HTERT RPE-1 (cell line): ENCODE results near the gene ZC3H13.
"Not testable (repeated sequence)": the region's sequence is repeated elsewhere in the genome, so short reads cannot be mapped to it uniquely, and the experiment has no call there.

Experiments
- in situ Hi-C: fragments of 300-500 bp; cut with MboI; formaldehyde crosslinking; loops from 4 replicates; pipeline ENCODE4 v1.14.3; 2020; ENCODE audit warnings: low sequenced_read_pairs

The ZC3H13 gene

DNA sequence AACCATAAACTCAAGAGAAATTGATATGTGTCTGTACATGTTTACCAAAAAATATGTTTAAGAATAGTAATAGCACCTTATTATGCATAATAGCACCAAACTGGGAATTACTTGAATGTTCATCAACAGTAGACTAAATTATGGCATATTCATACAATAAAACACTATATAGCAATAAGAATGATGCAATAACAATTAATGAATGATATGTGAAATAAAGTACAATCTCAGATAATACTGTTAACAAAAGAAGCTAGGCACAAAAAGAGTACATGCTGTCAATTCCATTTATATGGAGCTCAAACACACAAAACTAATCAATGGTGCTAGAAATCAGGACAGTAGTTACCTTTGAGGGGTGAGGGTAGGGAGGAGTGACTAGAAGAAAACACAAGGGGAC is 36.3 kb downstream of the ZC3H13 start:
- in situ Hi-C loops = no loop called here

DNA sequence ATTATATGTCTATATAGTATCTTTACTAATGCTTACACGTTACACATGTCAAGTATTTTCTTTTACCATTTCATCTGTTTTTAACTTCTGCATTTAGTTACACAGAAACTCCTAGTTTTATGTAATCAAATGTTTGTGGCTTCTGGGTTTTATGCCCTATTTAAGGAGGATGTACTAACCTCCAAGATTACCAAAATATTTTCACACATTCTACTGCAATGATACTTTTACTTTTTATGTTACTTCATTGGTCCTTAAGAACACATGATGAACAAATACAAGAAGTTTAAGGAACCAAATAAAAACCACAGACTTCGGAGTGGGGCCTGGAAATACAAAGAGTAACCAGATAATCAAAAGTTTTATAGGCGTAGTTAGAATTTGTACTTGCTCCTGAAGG is 37.2 kb downstream of the ZC3H13 start:
- in situ Hi-C loops = no loop called here

DNA sequence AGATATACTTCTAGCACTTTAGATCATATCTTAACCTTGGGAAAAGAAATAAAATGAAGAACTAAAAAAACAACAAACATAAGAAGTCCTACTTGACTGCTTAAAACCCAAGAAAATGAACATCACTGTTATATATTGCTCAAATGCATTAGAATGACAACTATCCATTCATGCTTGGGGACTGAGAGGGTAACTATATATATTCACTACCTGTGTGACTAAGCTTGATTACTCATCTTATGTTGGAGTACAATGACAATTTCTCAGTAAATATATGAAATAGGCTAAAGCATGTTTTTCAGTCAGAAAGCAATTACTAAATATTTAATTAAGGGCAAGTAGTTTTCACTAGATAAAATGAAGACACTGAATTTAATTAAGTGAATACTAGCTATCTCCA is 40.1 kb downstream of the ZC3H13 start:
- in situ Hi-C loops = no loop called here

DNA sequence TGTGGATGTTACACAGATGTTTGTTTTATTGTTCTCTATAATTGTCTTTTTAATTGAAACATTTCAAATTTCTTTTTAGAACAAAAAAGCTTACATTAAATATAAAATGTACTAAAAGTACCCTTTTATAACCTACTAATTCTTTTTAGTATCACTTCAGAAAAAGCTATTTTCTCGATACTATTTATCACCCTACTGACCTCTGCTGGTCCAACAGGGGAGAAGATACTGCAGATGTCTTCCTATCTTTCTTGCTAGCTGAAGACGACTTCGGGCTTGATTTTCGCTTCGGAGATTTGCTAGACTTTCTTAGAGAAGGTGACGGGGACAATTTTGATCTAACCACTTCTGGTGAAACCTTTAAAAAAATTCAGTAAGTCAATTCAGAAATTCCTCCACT is 42.4 kb downstream of the ZC3H13 start:
- in situ Hi-C loops = no loop called here

DNA sequence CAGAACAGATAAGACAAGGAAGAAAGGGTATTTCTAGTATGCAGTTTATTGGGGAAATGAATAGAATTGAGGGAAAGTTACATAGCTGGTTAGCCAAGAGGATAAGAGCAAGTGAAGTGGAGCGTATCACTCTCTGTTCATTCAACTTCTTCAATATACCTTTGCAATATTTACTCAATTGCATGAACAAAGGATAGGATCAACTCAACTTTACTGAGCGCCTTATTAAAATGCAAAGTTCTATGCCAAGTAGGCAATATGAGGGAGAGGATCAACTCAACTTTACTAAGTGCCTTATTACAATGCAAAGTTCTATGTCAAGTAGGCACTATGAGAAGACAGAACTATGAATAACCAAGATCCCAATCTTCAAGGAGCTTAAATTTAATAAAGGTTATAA is 43.9 kb downstream of the ZC3H13 start:
- in situ Hi-C loops = no loop called here

DNA sequence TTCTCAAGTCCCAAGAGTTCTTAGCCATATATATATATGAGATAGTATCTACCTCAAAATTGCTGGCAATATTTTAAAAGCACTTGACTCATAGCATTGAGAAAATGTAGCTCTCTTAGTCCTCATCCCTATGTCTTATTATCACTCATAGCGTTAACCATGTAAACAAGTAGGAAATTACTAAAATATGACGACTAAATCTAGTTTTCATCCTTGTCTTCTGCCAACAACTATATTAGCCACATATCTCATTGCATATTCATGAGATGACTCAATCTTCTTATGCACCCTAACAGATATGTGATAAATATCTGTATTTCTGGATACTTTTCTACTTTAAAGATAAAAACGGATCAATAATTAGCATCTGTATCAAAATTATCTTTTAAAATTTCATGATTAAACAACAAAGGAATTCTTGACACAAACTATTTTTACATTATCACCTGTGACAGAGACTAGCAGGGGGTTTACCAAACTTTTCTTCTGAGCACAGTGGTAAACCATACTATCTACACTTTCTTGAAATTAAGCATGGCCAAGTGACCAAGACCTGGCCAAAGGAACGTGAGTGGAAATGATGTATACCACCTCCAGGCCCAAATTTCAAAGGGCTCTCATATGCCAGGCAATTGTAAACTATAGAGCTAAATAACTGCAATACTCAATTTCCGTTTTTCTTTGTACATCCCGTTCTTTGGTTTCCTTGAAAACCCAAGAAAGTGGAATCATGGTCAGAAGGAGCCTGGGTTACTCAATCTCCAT is 45.7 kb downstream of the ZC3H13 start:
- in situ Hi-C loops = no loop called here

DNA sequence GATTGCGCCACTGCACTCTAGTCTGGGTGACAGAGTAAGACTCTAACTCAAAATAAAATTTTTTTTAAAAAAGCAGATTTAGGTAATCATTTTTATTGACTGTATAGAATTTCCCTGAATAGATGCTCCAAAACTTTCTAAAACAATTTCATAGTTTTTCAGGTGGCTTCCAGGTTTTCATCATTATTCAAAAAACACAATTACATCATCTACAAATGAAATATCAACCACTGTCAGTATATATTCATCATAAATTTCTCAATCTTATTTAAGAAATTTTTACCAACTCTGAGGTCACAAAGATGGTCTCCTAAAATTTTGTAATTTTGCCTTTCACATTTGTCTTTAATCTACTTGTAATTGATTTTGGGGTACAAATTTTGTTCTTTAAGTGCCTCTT is 48.1 kb downstream of the ZC3H13 start:
- in situ Hi-C loops = no loop called here

DNA sequence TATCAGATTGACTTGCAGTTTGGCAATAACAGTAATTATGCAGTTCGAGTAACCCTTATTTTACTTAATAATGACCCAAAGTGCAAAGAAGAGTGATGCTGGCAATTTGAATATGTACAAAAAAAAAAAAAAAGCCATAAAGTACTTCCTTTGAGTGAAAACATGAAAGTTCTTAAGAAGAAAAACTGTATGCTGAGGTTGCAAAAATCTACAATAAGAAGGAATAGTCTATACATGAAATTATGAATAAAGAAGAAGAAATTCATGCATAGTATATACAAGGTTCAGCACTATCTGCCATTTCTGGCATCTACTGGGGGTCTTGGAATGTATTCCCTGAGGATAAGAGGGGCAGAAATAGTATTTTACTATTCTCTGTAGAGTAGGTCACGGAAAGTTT is 55.9 kb downstream of the ZC3H13 start:
- in situ Hi-C loops = no loop called here

DNA sequence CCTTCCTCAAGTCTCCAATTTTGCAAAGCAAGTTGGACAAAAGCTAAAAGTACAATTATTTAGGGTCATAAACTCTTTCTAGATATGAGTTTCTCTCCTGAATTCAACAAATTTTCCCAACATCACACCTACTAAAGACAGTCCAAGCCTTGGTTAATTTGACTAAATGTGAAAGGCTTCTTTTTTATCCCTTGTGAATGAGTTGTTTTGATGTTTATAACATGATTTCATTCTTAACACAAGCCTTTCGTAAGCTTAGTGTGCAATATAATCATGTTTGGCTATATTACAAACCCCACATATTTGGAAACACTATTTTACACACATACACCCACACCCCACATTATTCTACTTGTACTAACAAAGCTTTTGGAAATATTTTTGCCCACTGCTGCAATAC is 57.3 kb downstream of the ZC3H13 start:
- in situ Hi-C loops = no loop called here

DNA sequence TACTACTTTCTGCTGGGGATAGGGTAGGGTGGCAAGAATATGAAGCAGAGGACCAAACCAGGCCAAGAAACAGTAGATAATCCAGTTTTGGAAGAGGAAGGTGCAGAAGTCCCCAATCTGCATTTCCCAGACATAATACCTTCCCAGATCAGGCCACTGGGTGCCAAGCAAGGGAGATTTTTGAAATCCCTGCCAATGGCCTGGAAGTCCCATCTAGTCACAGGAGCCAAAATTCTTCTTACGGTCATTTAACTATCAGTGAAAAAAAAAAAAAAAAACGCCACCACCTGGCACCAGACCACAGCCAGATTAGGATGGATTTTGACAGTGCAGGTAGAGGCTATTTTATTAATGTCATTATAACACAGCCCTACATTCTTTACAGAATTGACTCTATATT is 57.8 kb downstream of the ZC3H13 start:
- in situ Hi-C loops = no loop called here

DNA sequence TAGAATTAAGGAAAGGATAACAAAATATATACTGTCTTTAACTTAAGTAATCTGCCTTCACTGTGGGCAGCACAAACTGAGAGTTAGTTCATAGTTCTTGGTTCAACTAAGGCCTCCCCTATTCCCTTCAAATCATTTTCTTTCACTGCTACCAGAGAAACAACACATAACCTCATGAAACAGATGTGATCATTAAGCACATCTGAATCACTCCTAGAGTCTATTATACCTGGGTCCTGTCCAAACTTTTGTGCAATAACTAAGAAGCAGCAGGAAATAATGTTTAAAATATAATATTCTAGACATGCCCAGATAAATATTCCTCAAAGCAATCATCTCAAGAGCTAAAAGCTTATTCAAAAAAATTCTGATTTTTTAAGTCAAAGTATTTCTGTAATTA is 62.9 kb downstream of the ZC3H13 start:
- in situ Hi-C loops = no loop called here

DNA sequence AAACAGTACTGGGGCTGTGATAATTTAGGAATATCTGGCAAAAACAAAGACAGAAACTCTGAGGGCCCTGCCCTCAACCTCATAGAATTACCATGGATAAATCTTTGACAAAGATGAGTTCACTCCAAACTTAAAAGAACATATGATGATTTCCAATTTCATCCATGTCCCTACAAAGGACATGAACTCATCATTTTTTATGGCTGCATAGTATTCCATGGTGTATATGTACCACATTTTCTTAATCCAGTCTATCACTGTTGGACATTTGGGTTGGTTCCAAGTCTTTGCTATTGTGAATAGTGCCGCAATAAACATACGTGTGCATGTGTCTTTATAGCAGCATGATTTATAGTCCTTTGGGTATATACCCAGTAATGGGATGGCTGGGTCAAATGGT is 71.4 kb downstream of the ZC3H13 start:
- in situ Hi-C loops = not testable (repeated sequence)

DNA sequence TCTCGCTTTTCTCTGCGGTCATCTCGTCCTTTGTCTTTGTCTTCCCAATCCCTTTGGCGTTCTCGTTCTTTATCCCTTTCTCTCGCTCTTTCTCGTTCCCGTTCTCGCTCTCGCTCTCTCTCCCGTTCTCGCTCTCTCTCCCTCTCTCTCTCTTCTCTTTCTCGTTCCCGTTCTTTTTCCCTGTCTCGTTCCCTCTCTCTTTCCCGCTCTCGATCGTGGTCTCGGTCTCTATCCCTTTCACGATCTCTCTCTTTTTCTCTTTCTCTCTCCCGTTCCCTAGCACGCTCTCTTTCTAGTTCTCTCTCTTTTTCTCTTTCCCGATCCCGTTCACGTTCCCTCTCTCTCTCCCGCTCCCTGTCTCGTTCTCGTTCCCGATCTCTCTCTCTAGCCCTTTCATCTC is 77.2 kb downstream of the ZC3H13 start:
- in situ Hi-C loops = no loop called here

DNA sequence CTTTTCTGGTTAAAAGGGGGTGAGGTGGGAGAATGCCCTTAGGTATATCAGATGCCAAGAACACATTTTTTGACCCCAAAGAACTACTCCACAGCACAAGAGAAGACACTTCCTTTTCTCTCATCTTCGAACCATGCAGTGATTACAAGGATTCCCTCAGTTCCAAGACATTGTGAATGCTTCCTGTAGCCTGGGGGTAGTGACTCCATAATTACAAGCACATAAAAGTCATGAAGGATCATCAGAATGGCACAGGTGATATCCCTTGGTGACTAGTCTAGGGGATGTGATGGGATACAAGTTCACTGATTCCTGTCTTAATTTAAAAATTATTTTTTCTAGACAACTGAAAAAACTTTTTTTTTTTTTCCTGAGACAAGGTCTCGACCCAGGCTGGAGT is 78.0 kb downstream of the ZC3H13 start:
- in situ Hi-C loops = no loop called here

DNA sequence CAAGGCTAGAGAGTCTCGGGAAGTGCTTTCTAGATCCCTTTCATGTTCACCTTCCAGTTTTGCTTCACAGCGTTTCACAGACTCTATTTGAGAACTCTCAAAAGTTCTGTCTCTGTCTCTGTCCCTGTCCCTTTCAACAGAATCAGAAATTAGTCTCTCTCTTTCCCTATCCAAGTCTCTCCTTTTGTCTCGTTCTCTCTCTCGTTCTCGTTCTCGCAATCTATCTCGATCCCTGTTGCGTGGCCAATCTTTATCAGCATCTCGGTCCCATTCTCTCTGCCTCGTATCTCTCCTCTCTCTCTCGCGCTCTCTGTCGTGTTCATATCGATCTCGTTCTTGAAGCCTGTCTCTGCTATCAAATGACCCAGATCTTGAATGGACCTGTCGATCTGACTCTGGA is 85.0 kb downstream of the ZC3H13 start:
- in situ Hi-C loops = no loop called here

DNA sequence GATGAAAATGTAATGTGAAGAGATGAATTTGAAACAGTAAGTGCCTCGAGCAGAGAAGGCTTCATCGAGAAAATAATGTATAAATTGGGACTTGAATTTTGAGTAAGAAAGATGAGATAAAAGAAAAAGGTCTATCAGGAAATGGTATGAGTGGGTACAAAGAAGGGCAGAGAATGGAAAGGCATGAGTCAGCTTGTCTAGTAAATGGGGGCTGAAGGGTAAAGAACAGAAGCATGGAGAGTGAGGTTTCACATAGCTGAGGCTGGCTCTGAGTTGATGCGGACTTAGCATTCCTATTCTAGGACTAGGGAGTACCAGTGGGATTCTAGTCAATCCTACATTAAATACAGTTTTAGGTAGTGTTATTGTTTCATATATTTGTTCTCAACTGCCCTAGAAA is 85.8 kb downstream of the ZC3H13 start:
- in situ Hi-C loops = no loop called here

DNA sequence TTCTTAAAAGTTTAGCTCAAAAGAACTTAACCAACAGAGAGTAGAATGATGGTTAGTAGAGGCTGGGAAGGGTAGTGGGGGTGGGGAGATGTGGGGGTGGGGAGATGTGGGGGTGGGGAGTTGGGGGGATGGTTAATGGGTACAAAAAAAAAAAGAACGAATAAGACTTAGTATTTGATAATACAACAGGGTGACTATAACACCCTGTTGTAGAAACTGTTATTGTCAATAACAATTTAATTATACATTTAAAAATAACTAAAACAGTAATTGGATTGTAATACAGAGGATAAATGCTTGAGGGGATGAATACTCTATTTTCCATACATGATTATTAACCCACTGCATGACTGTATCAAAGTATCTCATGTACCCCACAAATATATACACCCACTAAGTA is 91.1 kb downstream of the ZC3H13 start:
- in situ Hi-C loops = no loop called here

DNA sequence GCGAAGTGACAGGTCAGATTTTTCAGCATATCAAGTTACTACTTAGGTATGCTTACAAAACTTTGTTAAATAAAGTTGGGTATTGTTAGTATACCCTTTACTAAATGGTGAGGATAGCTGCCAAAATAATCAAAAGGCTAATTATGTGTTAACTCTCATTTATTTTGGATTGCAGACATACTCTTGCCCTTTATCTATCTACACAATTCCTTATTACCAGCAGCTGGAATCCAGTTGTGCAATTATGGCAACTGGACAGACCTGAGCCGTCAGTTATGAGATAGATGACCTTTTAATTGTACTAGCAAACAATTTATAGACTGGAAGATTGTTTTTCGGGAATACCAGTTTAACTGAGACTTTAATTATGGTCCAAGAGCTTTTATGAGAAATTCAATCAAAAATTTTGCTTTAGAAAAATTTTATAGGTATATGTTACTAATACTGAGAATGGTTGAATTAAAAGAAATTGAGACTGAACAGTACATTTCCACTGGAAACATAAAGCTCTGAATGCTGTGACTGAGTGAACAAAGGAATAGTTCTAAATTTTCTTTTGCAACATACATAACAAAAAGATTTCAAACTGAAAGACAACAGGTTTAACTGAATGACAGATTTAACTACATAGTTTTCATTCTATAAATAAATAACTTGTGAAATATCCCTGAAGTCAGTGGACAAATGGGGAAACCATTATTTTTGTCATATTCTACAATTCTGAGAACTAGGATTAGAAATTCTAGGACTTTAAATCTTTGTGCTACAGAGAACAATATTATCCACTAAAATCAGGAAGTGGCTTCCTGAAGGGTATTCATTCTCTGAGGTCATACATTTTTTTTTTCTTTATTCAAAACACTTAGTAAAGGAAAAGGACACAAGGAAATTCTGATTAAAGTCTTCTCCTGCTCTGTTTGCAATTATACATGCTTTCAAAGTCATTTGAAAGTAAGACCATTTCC is 97.4 kb downstream of the ZC3H13 start:
- in situ Hi-C loops = no loop called here

DNA sequence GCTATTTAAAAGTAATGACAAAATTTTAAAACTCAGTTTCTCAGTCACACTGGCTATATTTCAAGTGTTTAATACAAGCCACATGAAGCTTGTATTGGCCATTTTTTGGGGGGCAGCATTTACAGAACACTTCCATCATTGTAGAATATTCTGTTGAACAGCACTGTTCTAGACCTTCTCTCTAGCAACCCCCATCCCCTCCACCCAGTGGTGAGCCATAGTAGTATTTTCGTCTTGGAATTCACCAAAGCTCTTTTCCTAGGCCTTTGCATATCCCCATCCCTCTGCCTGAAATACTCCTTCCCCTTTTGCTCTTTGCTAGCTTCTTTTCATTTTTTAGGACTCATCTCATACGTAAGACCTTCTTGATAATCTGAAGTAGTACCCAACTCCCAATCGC is 99.5 kb downstream of the ZC3H13 start:
- in situ Hi-C loops = no loop called here

DNA sequence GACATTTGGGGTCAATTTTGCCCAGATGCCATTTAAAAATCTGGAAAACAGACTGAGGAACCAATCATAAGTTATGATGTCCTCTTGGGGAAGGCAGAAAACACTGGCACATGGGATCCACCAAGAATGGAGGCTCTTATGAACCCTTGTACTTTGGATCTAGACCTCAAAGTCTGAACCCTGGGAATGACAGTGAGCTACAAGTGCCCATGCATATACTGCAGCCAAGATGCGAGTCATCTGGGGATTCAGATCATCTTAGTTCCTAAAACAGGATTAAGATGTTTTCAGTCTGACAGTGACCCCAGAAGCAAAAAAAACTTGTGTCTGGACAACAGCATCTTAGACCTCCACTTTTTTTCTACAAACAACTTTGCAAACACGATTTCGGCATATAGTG is 100.8 kb downstream of the ZC3H13 start:
- in situ Hi-C loops = no loop called here

DNA sequence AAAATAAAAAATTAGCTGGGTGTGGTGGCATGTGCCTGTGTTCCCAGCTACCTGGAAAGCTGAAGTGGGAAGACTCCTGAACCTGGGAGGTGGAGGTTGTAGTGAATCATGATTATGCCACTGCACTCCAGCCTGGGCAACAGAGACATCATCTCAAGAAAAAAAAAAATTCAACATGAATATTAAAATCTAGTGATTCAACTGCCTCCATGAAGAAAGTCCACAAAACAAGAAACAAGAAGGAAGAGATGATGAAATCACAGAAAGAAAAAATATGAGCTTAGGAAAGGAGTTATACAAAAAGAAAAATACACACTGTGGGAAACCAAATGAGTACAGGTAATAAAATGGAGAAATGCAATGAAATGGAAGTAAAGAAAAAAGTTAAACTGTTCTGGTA is 101.4 kb downstream of the ZC3H13 start:
- in situ Hi-C loops = no loop called here

DNA sequence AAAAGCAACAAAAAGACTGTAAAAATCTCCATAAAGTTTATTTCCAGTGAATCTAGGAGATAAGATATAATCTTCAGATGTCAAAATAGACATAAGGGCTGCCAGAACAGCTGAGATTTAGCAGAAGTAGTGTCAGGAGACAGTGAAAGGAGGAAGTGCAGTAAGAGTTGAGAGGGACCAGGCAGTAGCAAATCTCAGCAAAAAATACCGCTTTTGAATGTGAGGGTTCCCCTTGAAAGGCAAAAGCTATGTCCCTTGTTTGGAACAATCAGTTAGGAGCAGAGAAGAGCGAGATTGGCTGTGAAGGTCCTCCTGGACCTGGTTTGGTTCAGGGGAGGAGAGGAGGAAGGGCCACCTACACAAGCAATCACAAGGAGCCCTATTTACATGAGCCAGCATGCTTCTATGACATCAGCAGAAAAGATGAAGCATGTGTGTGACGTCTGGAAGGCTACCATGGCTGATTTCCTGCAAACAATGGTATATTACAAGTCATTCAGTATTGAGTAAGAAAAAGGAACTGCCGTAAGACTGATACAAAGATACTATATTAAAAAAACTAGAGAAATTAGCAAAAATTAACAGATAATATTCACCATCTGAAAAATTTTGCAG is 102.1 kb downstream of the ZC3H13 start:
- in situ Hi-C loops = no loop called here
